K562 (cell line): Measurements from ENCODE around the gene CCNDBP1. TPM values are rescaled to one million over a fixed set of nuclear protein-coding genes. Genes with fewer than 3 reads are reported as not detected.

Source experiments
- ATAC-seq: fragments of 200-7000 bp; cut with Tn5 transposase; 3 replicates; pipeline ENCODE4 v1.9.1; 2020; ENCODE audit warnings: moderate library complexity
- BruUV-seq: library from RNA; stranded (reverse); fragments of 400-500 nt; replicated peaks from 2 replicates; lab custom pipeline; 2021; lab: Mats Ljungman, UMichigan
- CTCF ChIA-PET: fragments of 300-600 bp; formaldehyde crosslinking; extraction: SDS; loops from one replicate; lab custom pipeline; 2021; ENCODE audit warnings: low intra/inter-chr PET ratio; lab: Yijun Ruan, JAX
- POLR2A ChIA-PET: fragments of 300-600, 350-650 bp; sonication (Branson Sonifier 250); formaldehyde crosslinking; extraction: SDS; loops from one replicate; lab custom pipeline; 2021; ENCODE audit warnings: antibody characterized with exemption, inconsistent platforms; lab: Yijun Ruan, JAX
- DNase-seq, 4 experiments: peaks; one replicate each; pipeline versions ENCODE4 v3.0.0 to v3.0.0-alpha.2; 2011 to 2018; ENCODE audit warnings: low spot score in 3 of 4, mixed read lengths in 3 of 4; ENCODE audit errors: extremely low read depth in 1 of 4
- FAIRE-seq: peaks from 2 replicates; lab custom pipeline; 2011; peaks lifted over from hg19 to GRCh38; lab: Jason Lieb, UNC
- H2AFZ ChIP-seq: 2 replicates; pipeline ENCODE4 v1.6.0; 2011; ENCODE audit warnings: low read depth, low read length, control low read depth, inconsistent platforms
- H3K27ac ChIP-seq: fragments of 200-600 bp; 3 replicates; pipeline ENCODE4 v1.8.0; 2011; ENCODE audit warnings: low read depth, mild to moderate bottlenecking, control low read depth, inconsistent platforms, low read length, moderate library complexity, mixed read lengths; ENCODE audit errors: extremely low read depth
- H3K27me3 ChIP-seq, 2 experiments: fragments of 300-600 bp in 1 of 2; 2 replicates in 1 of 2; 3 replicates in 1 of 2; pipeline versions ENCODE4 v1.6.0 to v1.8.0; 2011; ENCODE audit warnings: inconsistent platforms in 2 of 2, low read length in 2 of 2, mild to moderate bottlenecking in 1 of 2, mixed read lengths in 1 of 2, moderate library complexity in 1 of 2; ENCODE audit not compliant: control insufficient read depth in 2 of 2, insufficient read depth in 2 of 2
- H3K36me3 ChIP-seq: fragments of 300-600 bp; 3 replicates; pipeline ENCODE4 v1.8.0; 2011; ENCODE audit warnings: mild to moderate bottlenecking, low read length, inconsistent platforms; ENCODE audit not compliant: control insufficient read depth, insufficient read depth
- H3K4me1 ChIP-seq, 2 experiments: fragments of 200-600 bp in 1 of 2; replicated peaks in 1 of 2; 2 replicates in 1 of 2; 3 replicates in 1 of 2; pipeline versions ENCODE4 v1.5.1 to v1.8.0; 2011; ENCODE audit warnings: inconsistent platforms in 2 of 2, low read length in 2 of 2, mild to moderate bottlenecking in 1 of 2, mixed read lengths in 1 of 2, moderate library complexity in 1 of 2; ENCODE audit not compliant: control insufficient read depth in 2 of 2, insufficient read depth in 2 of 2
- H3K4me2 ChIP-seq: 2 replicates; pipeline ENCODE4 v1.6.1; 2011; ENCODE audit warnings: low read length, control low read depth, inconsistent platforms, mixed read lengths; ENCODE audit not compliant: insufficient read depth
- H3K4me3 ChIP-seq: fragments of 200-600 bp; sonication (generic), shearing (Covaris generic); 2 replicates; pipeline ENCODE4 v1.5.1; 2016; ENCODE audit warnings: control low read depth, inconsistent platforms
- H3K79me2 ChIP-seq: fragments of 200-600 bp; 3 replicates; pipeline ENCODE4 v1.8.0; 2011; ENCODE audit warnings: low read length, inconsistent platforms; ENCODE audit not compliant: control insufficient read depth, insufficient read depth
- H3K9ac ChIP-seq, 2 experiments: 2 replicates each; pipeline versions ENCODE4 v1.6.0 to v1.6.1; 2011; ENCODE audit warnings: low read depth in 2 of 2, low read length in 2 of 2, control low read depth in 1 of 2, inconsistent platforms in 1 of 2, mild to moderate bottlenecking in 1 of 2, mixed read lengths in 1 of 2; ENCODE audit not compliant: insufficient read depth in 1 of 2
- H3K9me1 ChIP-seq: one replicate; pipeline ENCODE4 v1.6.0; 2011; ENCODE audit warnings: inconsistent platforms, mild to moderate bottlenecking, low read length, moderate library complexity; ENCODE audit not compliant: control insufficient read depth, insufficient read depth
- H3K9me3 ChIP-seq: replicated peaks from 2 replicates; pipeline ENCODE4 v1.5.1; 2011; ENCODE audit warnings: low read depth, low read length, inconsistent platforms; ENCODE audit not compliant: control insufficient read depth, insufficient read depth
- H4K20me1 ChIP-seq: replicated peaks from 2 replicates; pipeline ENCODE4 v1.6.1; 2011; ENCODE audit warnings: low read length, inconsistent platforms, mixed read lengths; ENCODE audit not compliant: control insufficient read depth, insufficient read depth
- FOXP1 ChIP-seq: sonication (generic); formaldehyde crosslinking; IDR thresholded peaks from 2 replicates; pipeline ENCODE4 v1.8.0; 2022; ENCODE audit warnings: mild to moderate bottlenecking, missing genetic modification reagents
- GTF2E2 ChIP-seq: fragments of 200-800 bp; sonication (Bioruptor generic); IDR thresholded peaks from 2 replicates; pipeline ENCODE4 v1.6.1; 2016; ENCODE audit warnings: missing genetic modification characterization, missing compliant biosample characterization
- PHTF2 ChIP-seq: fragments of 250-450 bp; sonication (Bioruptor Pico); IDR thresholded peaks from 2 replicates; pipeline ENCODE4 v1.5.0; 2021; ENCODE audit warnings: mild to moderate bottlenecking
- SOX6 ChIP-seq: fragments of 450-650 bp; IDR thresholded peaks from 2 replicates; pipeline ENCODE4 v1.6.1; 2014; ENCODE audit warnings: mild to moderate bottlenecking
- WGBS: fragments of 100-300 bp; shearing (Covaris generic); methylation state at CpG from one replicate; pipeline ENCODE4 v1.1.6; 2016; ENCODE audit warnings: low coverage, mixed read lengths; ENCODE audit not compliant: insufficient coverage; ENCODE audit errors: missing lambda C conversion rate; 5-methylcytosine and 5-hydroxymethylcytosine counted together
- in situ Hi-C: fragments of 300-500 bp; cut with MboI; formaldehyde crosslinking; loops from 4 replicates; pipeline ENCODE4 v1.15.0; 2018; ENCODE audit warnings: inconsistent platforms, mixed read lengths
- intact Hi-C: fragments of 100-400 bp; cut with micrococcal nuclease; formaldehyde crosslinking; loops from 2 replicates; pipeline ENCODE4 v1.14.2; 2022
- polyA plus RNA-seq, 8 experiments: library from polyadenylated mRNA; depleted of rRNA in 4 of 8; stranded (reverse) in 5 of 8; unstranded in 3 of 8; fragments of >200 nt; fragmentation: Nextera tagmentation in 2 of 8; fragmentation: Illumina TruSeq in 1 of 8; extraction: Ambion mirVana in 2 of 8; extraction: Trizol in 1 of 8; gene quantifications; 2 replicates each; pipeline versions ENCODE4 v1.2.1 to v1.2.3, GENCODE V29; 2011 to 2014; ENCODE audit warnings: inconsistent platforms in 1 of 8, missing spikeins in 1 of 8
- total RNA-seq, 7 experiments: library from RNA; depleted of rRNA in 6 of 7; stranded (reverse); fragments of >200 nt in 6 of 7; fragmentation: Illumina TruSeq in 2 of 7; extraction: Trizol in 2 of 7; gene quantifications; 2 replicates each; pipeline versions ENCODE4 v1.2.1 to v1.2.3, GENCODE V29; 2011 to 2021; ENCODE audit warnings: low replicate concordance in 1 of 7

CCNDBP1 gene
- total and polyA plus RNA-seq, 9 of the 15 experiments (the other 6 are each of a cell fraction or from before 2014, with no cell fraction given), result 37.0 to 111 (median 55.5) TPM

- no TSS peak for BruUV-seq
- intact Hi-C loops (loop anchor here (5.0 to 10.0 kb wide), 2 partner anchors 80 to 482 kb away; partner anchors contain the start of gene UBR1), in situ Hi-C loops (no loop called here)
- 36% methylated on average over 9 of the region's 9 CpGs for WGBS
- peak overlapping the region; percentile 88 for H2AFZ ChIP-seq
- peaks cover 3% of the 10 kb centered on the region for H3K9me1 ChIP-seq
- no peaks in the 10 kb centered on the region for H3K9me3 ChIP-seq
- peak overlapping the region; percentile 47; the same call in 2 of the 3 replicates for H3K27ac ChIP-seq
- ChIA-PET CTCF (no interaction called here), POLR2A (interaction anchor here (0.5 to 2.3 kb wide), 5 partner anchors 8 to 562 kb away, joined by 3 to 6 read pairs (median 3); no protein-coding TSS in a partner anchor)
- H3K79me2 ChIP-seq, result peaks cover 18% of the 10 kb centered on the region
- ATAC-seq (0 out of 3 replicates have a peak, but pooled peaks have one; percentile 1), DNase-seq (peak in 2 of 4 experiments; percentile 37 to 43), FAIRE-seq (no peak)
- TF ChIP-seq PHTF2 (CRISPR knock-in tag), result no peak
- peak; percentile 22 for TF ChIP-seq FOXP1
- no peak for TF ChIP-seq GTF2E2 (tag)
- no peak for TF ChIP-seq SOX6
- no peaks in the 10 kb centered on the region for H4K20me1 ChIP-seq
- no peaks in the 10 kb centered on the region for H3K27me3 ChIP-seq
- peaks cover 35% of the 10 kb centered on the region for H3K36me3 ChIP-seq
- H3K9ac ChIP-seq, result peak overlapping the region; percentile 30 to 75; a peak in 3 of 4 replicates
- H3K4me1 ChIP-seq, result peaks cover 12 to 15% of the 10 kb centered on the region in 2 experiments
- no peak overlapping the region; the same call in 1 of the 2 replicates for H3K4me3 ChIP-seq
- H3K4me2 ChIP-seq, result peak overlapping the region; percentile 76
Observed at GRCh38 chr15:43184407-43185124, 637 bp upstream of the CCNDBP1 start.
